Measurements from ENCODE around the gene ARL16.

ARL16 gene

GRCh38 chr17:81666342-81667191 is 17.0 kb downstream of the ARL16 start, which contains the start of the genes CCDC137 and OXLD1:
Gene CCDC137 (plus strand): TSS chr17:81666737. CDS start chr17:81666767, 30 bp downstream.
Gene OXLD1 (minus strand): TSS chr17:81666605. CDS start chr17:81666577, 28 bp downstream.
- no peak for FAIRE-seq

GRCh38 chr17:81666092-81666341 is 17.6 kb downstream of the ARL16 start:
- no peak for FAIRE-seq

GRCh38 chr17:81665205-81666091 is 18.1 kb downstream of the ARL16 start:
- FAIRE-seq: no peak

- no peak for FAIRE-seq
Measured at GRCh38 chr17:81664051-81664470, 19.5 kb downstream of the ARL16 start.

GRCh38 chr17:81662002-81662401 is 21.6 kb downstream of the ARL16 start:
- FAIRE-seq: no peak

- no peak for FAIRE-seq
Measured at GRCh38 chr17:81660441-81660840, 23.2 kb downstream of the ARL16 start.

GRCh38 chr17:81659038-81659437 is 24.6 kb downstream of the ARL16 start:
- FAIRE-seq: no peak

GRCh38 chr17:81656835-81657234 is 26.8 kb downstream of the ARL16 start:
- FAIRE-seq: no peak

- no peak for FAIRE-seq
Measured at GRCh38 chr17:81656118-81656743, 27.4 kb downstream of the ARL16 start, which contains the start of gene PDE6G. Gene PDE6G (minus strand): TSS chr17:81656542. CDS start chr17:81653305, 3,237 bp downstream.

- no peak for FAIRE-seq
Measured at GRCh38 chr17:81655378-81656117, 28.0 kb downstream of the ARL16 start.

GRCh38 chr17:81652906-81653771 is 30.5 kb downstream of the ARL16 start:
- FAIRE-seq: no peak

GRCh38 chr17:81651692-81652091 is 31.9 kb downstream of the ARL16 start:
- FAIRE-seq: no peak

- no peak for FAIRE-seq
Measured at GRCh38 chr17:81650951-81651350, 32.6 kb downstream of the ARL16 start.

GRCh38 chr17:81648707-81649085 is 34.9 kb downstream of the ARL16 start:
- FAIRE-seq: no peak

GRCh38 chr17:81648013-81648706 is 35.4 kb downstream of the ARL16 start:
- no peak for FAIRE-seq

GRCh38 chr17:81647640-81648012 is 36.0 kb downstream of the ARL16 start:
- no peak for FAIRE-seq

GRCh38 chr17:81646869-81647600 is 36.6 kb downstream of the ARL16 start:
- FAIRE-seq: no peak

- no peak for FAIRE-seq
Measured at GRCh38 chr17:81644976-81645952, 38.3 kb downstream of the ARL16 start.

GRCh38 chr17:81644496-81644895 is 39.1 kb downstream of the ARL16 start:
- no peak for FAIRE-seq

All from colon (tissue), 2 donors.